RWPE1 (cell line): ENCODE measurements around the gene FXN.
"Not testable (repeated sequence)": the region's sequence is repeated elsewhere in the genome, so short reads cannot be mapped to it uniquely, and the experiment has no call there.

ENCODE experiments used
- CTCF ChIA-PET: fragments of 350-600 bp; sonication (Branson Sonifier 250); formaldehyde crosslinking; extraction: SDS; loops from one replicate; lab custom pipeline; 2021; lab: Yijun Ruan, JAX
- POLR2A ChIA-PET: fragments of 400-600 bp; formaldehyde crosslinking; extraction: SDS; loops from one replicate; lab custom pipeline; 2020; ENCODE audit warnings: antibody characterized with exemption; ENCODE audit not compliant: low non-redundant PET; lab: Yijun Ruan, JAX
- DNase-seq: peaks from one replicate; pipeline ENCODE4 v3.0.0; 2012; ENCODE audit warnings: low spot score
- H3K27ac ChIP-seq: fragments of 450-650 bp; 2 replicates; pipeline ENCODE4 v1.5.1; 2017
- TF ChIP-seq, protein P1 (sequence below): fragments of 450-650 bp; conservative IDR thresholded peaks from 2 replicates; pipeline ENCODE4 v1.5.1; 2017; ENCODE audit warnings: low read depth, mild to moderate bottlenecking

The FXN gene

DNA sequence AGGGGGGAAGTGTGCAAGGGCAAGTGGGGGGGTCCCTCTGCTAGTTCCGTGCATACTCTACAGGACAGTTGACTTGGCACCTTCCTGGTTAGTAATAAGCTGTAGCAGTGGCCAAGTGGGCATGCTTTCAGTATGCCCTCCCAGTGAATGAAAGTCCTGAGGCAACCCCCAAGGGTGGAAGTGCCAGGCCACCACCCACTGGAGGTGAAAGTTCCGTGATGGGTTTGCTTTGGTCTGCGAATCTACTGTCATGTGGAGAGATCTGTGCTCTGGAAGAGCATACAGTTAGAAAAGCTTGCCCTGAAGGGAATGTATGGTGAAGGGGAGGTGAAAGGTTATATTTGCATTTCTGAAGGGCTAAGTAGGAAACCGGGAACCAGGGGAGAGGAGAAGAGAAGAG is 10.3 kb downstream of the FXN start:
- TF ChIP-seq, protein P1, sequence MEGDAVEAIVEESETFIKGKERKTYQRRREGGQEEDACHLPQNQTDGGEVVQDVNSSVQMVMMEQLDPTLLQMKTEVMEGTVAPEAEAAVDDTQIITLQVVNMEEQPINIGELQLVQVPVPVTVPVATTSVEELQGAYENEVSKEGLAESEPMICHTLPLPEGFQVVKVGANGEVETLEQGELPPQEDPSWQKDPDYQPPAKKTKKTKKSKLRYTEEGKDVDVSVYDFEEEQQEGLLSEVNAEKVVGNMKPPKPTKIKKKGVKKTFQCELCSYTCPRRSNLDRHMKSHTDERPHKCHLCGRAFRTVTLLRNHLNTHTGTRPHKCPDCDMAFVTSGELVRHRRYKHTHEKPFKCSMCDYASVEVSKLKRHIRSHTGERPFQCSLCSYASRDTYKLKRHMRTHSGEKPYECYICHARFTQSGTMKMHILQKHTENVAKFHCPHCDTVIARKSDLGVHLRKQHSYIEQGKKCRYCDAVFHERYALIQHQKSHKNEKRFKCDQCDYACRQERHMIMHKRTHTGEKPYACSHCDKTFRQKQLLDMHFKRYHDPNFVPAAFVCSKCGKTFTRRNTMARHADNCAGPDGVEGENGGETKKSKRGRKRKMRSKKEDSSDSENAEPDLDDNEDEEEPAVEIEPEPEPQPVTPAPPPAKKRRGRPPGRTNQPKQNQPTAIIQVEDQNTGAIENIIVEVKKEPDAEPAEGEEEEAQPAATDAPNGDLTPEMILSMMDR = no peak
- ChIA-PET CTCF (interaction anchor here (0.7 to 0.8 kb wide), 4 partner anchors 8 to 178 kb away, joined by 3 to 7 read pairs (median 4); no protein-coding TSS in a partner anchor), POLR2A (no interaction called here)
- DNase-seq = no peak
- H3K27ac ChIP-seq = no peak overlapping the region

DNA sequence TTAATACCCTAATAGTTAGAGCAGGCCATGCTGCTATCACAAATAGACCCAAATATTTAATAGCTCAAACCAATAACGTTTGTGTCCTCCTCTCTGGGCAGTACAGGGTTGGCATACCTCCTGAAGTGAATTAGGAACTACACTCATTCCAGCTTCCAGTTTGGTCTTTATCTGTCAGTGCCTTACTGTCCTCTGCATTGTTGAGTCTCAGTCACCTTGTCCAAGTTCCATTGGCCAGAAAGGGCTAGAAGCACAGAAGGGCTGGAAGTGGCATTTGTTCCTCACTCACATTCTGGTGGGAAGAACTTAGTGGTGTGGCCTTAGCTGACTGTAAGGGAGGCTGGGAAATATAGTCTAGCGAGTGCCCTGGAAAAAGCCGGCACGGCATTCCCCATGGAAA is 11.2 kb downstream of the FXN start:
- TF ChIP-seq, protein P1 = no peak
- ChIA-PET CTCF (interaction anchor here (0.5 kb wide), 1 partner anchor 12 kb away, joined by 3 read pairs; no protein-coding TSS in a partner anchor), POLR2A (no interaction called here)
- H3K27ac ChIP-seq = no peak overlapping the region
- DNase-seq = no peak

DNA sequence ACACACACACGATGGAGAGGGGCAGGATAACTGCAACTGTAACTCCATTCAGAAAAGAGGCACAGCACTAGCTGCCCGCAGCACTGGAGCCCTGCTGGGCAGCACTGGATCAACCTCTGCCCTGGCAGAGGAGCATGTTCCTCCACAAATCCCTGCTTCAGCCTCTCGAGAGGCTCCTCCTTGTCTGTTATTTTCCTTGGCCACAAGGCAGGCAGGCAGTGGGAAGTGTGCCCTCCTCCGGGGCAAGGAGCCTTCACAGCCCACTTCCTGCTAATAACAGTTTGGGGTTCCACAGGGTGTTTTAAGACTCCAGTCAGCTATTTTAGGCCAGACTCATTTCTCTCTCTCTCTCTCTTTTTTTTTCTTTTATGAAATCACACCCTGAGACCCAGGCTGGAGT is 11.8 kb downstream of the FXN start:
- DNase-seq = no peak
- H3K27ac ChIP-seq = no peak overlapping the region
- CTCF ChIA-PET = interaction anchor here (0.6 kb wide), 2 partner anchors 143 to 1492 kb away, joined by 3 to 4 read pairs; no protein-coding TSS in a partner anchor
- POLR2A ChIA-PET = no interaction called here
- TF ChIP-seq, protein P1 = no peak

DNA sequence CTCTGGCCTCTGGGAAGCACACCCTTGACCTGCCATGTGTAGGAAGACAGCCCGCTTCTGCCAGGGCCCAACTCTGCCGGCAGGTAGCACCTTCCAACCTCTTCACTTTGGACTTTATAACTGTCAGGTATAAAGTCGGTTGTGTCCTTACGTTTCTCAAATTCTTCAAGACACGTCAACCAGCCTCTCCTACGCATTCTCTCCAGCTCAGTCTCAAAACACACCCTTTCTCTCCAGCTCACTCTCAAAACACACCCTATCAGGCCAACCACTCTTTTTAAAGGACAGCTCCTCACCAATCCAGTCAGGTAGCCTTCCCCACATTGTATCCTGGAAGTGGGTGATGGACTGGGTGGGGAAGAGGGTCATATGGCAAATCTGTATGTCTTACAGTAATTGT is 13.5 kb downstream of the FXN start:
- no peak for DNase-seq
- CTCF ChIA-PET = interaction anchor here (1.4 kb wide), 2 partner anchors 14 to 144 kb away, joined by 5 to 6 read pairs; partner anchors contain the start of gene FXN
- TF ChIP-seq, protein P1 = no peak
- POLR2A ChIA-PET = interaction anchor here (0.6 kb wide), 1 partner anchor 88 kb away, joined by 3 read pairs; no protein-coding TSS in a partner anchor
- H3K27ac ChIP-seq = no peak overlapping the region

DNA sequence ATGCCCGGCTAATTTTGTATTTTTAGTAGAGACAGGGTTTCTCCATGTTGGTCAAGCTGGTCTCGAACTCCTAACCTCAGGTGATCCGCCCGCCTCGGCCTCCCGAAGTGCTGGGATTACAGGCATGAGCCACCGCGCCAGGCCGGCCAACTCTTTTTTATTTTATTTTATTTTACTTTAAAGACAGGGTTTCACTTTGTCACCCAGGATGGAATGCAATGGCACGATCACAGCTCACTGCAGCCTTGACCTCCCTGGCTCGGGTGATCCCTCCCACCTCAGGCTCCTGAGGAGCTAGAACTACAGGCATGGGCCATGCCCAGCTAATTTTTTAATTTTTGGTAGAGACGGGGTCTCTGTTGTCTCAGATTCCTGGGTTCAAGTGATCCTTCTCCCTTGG is 15.4 kb downstream of the FXN start:
- H3K27ac ChIP-seq, DNase-seq, CTCF ChIA-PET, POLR2A ChIA-PET: not testable (repeated sequence)

DNA sequence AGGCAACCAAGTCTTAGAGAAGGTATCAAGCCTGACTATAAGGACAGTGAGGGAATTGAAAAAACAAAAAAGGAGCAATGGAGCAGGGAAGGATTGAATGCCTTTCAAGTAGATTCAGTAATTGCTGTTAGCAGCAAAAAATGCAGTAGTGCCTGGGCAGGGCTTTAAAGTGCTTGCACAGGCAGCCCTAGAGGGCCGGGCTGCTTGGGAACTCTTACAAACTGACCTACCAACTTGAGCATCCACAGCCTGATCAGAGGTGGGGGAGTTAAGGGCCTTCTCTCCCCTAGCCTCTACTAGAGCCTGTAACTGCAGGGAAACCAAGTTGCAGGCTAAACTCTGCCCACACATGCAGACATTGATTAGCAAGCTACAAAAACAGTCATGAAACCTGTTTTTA is 19.4 kb downstream of the FXN start:
- ChIA-PET POLR2A (no interaction called here), CTCF (interaction anchor here (0.5 to 4.4 kb wide), 11 partner anchors 12 to 168 kb away, joined by 3 to 57 read pairs (median 5); no protein-coding TSS in a partner anchor)
- no peak for DNase-seq
- no peak overlapping the region for H3K27ac ChIP-seq
- TF ChIP-seq, protein P1 = no peak

DNA sequence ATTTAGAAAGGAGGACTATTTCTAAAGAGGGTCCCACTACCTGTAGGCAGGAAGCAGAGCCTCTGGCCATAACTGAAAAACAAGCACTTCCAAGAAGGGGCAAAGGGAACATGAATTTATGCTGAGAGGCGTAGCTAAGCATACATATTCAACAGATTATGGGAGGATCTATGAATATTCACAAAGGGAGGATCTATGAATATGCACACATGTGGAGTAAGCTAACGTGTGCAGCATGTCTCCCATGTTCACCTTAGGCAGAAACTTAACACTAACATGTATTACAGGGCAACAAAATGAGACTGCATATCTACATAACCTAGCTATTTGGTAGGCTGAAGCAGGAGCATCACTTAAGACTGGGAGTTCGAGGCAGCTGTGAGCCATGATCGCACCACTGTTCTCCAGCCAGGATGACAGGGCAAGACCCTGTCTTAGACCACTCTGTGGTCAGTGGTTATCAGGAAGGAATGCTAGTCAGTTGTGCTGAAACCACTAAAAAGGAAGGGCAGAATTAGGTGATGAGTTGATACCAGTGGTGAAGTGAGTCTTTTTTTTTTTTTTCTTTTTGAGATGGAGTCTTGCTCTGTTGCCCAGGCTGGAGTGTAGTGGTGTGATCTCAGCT is 20.8 kb downstream of the FXN start:
- POLR2A ChIA-PET = no interaction called here
- H3K27ac ChIP-seq = no peak overlapping the region
- CTCF ChIA-PET = interaction anchor here (0.8 to 4.4 kb wide), 5 partner anchors 66 to 144 kb away, joined by 3 to 57 read pairs (median 5); no protein-coding TSS in a partner anchor
- TF ChIP-seq, protein P1 = no peak
- DNase-seq = no peak
